ENCODE data around the gene TRIM26.
"Not testable (repeated sequence)": the region's sequence is repeated elsewhere in the genome, so short reads cannot be mapped to it uniquely, and the experiment has no call there.

Gene TRIM26

GRCh38 chr6:30212865-30213666, at the start of gene TRIM26:
Gene TRIM26 (minus strand): TSS chr6:30213406. CDS start chr6:30199103, 14,303 bp downstream.
- peak; percentile 94 for DNase-seq (ENCODE audit: low spot score)

GRCh38 chr6:30260036-30260504, 46.9 kb upstream of the TRIM26 start:
- DNase-seq (ENCODE audit: low spot score): no peak

- DNase-seq (ENCODE audit: low spot score): peak; percentile 30
Observed at GRCh38 chr6:30259140-30260035, 46.2 kb upstream of the TRIM26 start.

- no peak for DNase-seq (ENCODE audit: low spot score)
Observed at GRCh38 chr6:30258204-30258603, 45.0 kb upstream of the TRIM26 start.

GRCh38 chr6:30252417-30252816, 39.2 kb upstream of the TRIM26 start:
- DNase-seq (ENCODE audit: low spot score): not testable (repeated sequence)

GRCh38 chr6:30244560-30244959, 31.4 kb upstream of the TRIM26 start:
- DNase-seq (ENCODE audit: low spot score): no peak

GRCh38 chr6:30238178-30238795, 25.1 kb upstream of the TRIM26 start:
- peak; percentile 40 for DNase-seq (ENCODE audit: low spot score)

- DNase-seq (ENCODE audit: low spot score): no peak
Observed at GRCh38 chr6:30234356-30234755, 21.1 kb upstream of the TRIM26 start.

- peak; percentile 81 for DNase-seq (ENCODE audit: low spot score)
Observed at GRCh38 chr6:30231067-30231466, 17.9 kb upstream of the TRIM26 start.

- DNase-seq (ENCODE audit: low spot score): no peak
Observed at GRCh38 chr6:30227763-30228487, 14.7 kb upstream of the TRIM26 start.

GRCh38 chr6:30227242-30227722, 14.1 kb upstream of the TRIM26 start:
- DNase-seq (ENCODE audit: low spot score): no peak

- DNase-seq (ENCODE audit: low spot score): no peak
Observed at GRCh38 chr6:30223339-30223738, 10.1 kb upstream of the TRIM26 start.

- DNase-seq (ENCODE audit: low spot score): not testable (repeated sequence)
Observed at GRCh38 chr6:30221956-30222355, 8.8 kb upstream of the TRIM26 start.

GRCh38 chr6:30221395-30221794, 8.2 kb upstream of the TRIM26 start:
- not testable (repeated sequence) for DNase-seq (ENCODE audit: low spot score)

- peak; percentile 56 for DNase-seq (ENCODE audit: low spot score)
Observed at GRCh38 chr6:30219244-30219643, 6.0 kb upstream of the TRIM26 start.

GRCh38 chr6:30216096-30216495, 2.9 kb upstream of the TRIM26 start:
- no peak for DNase-seq (ENCODE audit: low spot score)

GRCh38 chr6:30214657-30214982, 1.4 kb upstream of the TRIM26 start:
- no peak for DNase-seq (ENCODE audit: low spot score)

GRCh38 chr6:30213957-30214656, 901 bp upstream of the TRIM26 start:
- DNase-seq (ENCODE audit: low spot score): peak; percentile 74

GRCh38 chr6:30213667-30213956, 406 bp upstream of the TRIM26 start:
- no peak for DNase-seq (ENCODE audit: low spot score)

- DNase-seq (ENCODE audit: low spot score): no peak
Observed at GRCh38 chr6:30211899-30212298, 1.3 kb downstream of the TRIM26 start.

GRCh38 chr6:30211306-30211705, 1.9 kb downstream of the TRIM26 start:
- DNase-seq (ENCODE audit: low spot score): no peak
